ENCODE results near the gene IGF2.
"Not testable (repeated sequence)": the region's sequence is repeated elsewhere in the genome, so short reads cannot be mapped to it uniquely, and the experiment has no call there.

IGF2 gene

DNA sequence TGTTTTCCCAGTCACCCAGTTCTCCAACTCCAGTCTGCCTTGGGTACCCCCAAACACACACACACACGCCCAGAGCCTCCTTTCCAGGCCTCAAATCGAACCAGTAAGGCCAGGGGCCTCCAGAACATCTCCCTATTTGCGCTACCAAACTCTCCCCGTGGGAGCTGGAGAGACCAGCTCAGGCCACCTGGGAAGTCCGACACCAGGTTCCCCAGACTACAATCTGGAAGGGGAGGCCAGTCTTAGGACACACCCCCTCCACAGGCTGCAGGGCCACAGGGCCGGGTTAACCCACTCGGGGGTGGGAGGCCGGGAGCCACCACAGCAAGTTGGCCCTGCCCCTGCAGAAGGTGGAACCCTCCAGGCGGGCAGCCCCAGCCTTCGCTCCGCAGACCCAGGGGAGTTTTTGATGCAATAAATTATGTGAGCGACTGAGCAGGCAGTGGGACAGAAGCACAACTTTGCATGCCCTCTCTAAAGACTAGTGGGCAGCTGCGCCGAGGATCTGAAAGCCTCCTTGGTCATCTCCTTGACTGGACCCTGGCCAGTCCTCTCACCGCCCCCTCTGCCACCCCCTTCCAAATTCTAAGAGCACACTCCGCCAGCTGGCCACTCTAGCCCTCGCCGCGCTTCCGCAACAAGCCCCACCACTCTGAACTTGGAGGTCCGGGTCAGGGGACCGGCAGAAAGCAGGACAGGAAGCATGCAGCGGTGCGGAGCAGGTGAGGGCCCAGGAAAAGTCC, 2.8 kb downstream of the IGF2 start:
- DNase-seq, result no peak

DNA sequence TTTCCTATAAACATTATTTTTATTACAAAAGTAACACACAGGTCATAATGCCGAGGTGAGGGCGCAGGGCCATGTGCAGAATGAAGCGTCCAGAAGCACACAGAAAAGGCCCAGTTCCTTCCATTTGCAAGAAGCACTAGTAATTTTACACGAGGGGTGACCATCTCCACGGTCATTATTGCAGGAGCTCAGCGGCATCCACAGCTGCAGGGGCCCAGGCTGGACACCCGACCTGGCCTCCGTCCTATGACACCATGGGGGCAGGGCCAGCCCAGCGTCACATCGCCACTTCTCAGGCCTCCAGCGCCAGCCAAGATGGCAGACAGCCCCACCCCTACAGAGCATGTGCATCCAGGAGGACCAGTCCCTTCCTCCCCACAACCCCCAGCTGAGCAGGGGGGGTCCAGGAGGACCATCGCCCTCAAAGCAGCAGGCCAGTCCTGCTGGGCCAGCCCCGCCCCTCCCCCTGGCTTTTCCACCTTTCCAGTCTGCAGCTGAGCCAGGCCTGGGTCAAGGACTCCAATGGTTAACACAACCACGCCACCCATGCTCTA, 3.5 kb downstream of the IGF2 start:
- DNase-seq, result no peak

DNA sequence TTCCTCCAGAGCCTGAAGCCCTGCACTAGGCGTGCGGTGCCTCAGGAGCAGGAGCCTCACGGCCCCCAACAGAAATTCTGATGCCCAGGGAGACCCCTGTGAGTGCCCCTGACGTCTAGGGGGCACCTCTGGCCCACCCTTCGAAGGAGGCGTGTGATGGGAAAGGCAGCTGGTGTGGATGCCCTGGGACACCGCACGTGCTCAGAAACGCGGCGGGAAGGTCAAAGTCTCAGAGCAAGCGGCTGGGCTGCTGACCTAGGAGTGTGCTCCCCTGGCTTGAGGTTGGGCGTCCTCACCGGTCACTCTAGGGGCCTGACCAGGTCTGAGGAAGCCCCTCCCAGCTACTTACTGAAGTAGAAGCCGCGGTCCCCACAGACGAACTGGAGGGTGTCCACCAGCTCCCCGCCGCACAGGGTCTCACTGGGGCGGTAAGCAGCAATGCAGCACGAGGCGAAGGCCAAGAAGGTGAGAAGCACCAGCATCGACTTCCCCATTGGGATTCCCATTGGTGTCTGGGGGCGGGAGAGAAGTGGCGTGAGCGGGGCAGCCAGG, 4.1 kb downstream of the IGF2 start:
- no peak for DNase-seq

GRCh38 chr11:2134022-2135010, 4.9 kb downstream of the IGF2 start:
- no peak for DNase-seq

- no peak for DNase-seq
These were observed 5.8 kb downstream of the IGF2 start for GRCh38 chr11:2133241-2134021.

DNA sequence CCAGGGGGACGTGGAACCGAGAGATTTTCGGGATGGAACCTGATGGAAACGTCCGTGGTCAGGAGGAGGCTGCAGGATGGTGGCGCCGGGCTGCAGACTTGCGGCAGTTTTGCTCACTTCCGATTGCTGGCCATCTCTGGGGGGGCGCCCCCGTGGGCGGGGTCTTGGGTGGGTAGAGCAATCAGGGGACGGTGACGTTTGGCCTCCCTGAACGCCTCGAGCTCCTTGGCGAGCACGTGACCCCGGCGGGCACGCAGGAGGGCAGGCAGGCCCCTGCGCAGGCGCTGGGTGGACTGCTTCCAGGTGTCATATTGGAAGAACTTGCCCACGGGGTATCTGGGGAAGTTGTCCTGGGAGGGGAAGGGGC, 6.3 kb downstream of the IGF2 start:
- DNase-seq, result no peak

DNA sequence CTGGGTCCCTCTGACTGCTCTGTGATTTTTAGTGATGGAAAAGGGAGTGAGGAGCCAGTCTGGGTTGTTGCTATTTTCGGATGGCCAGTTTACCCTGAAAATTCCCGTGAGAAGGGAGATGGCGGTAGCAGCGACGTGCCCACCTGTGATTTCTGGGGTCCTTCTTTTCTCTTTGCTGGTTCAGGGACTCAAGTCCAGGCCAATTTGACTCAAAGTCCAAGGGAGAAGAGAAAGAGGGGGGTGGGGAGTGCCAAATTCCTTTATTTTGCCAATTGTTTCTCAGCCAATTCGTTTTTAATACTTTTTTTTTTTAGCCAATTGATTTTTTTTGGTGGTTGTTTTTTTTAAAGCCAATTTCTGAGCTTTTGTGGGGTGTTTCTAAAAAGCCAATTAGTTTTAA, 6.9 kb downstream of the IGF2 start:
- DNase-seq, result no peak

GRCh38 chr11:2131371-2132236, 7.6 kb downstream of the IGF2 start:
- no peak for DNase-seq

DNA sequence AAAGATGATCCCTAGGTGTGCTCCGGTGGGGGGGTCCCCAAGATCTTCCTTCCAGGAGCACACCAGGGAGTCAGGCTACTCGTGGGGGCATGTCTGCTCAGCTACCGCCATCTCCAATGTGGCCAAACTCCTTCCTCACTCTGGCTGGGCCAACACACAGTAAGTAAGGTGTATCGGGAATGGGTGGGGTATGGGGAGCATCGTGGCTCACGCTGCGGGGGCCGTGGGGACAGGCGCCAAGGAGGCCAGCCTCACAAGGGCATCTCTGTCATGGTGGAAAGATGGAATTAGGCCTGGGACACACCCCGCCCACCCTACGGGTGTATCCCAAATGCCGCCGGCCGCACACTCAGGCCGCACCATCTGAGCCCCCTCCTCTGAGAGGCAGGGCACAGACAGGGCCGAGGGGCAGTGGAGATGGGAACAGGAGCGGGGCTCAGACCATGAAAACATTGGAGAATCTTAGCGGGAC, 8.3 kb downstream of the IGF2 start:
- DNase-seq, result no peak

DNA sequence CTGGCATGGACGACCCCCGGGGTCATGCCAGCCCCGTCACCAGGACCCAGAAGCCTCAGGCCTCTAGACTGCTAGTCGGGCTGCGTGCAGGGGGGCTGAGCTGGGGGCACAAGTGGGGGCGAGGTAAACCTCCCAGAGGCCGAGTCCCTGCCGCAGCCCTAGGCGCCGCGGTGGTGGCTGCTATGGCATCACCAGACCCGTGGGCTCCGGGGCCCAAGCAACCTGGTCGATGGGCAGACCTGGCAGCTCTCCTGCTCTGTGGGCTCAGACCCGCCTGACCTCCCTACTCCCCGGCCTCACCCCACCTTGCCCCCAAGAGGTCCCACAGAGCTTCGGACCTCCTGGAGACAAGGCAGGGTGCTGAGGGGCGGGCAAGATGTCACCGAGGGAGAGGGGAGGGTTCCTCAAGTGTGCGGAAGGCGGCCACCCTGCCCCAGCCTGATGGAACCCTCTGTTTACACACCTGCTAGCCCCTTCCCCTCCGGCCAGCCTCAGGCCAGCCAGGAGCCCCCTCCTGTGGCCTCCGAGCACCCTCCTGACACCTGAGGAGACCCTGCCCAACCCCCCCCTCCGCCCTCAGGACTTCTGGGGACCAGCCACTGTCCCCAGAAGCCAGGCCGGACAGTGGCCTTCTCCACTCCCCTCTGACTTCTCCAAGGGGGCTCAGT, 9.4 kb downstream of the IGF2 start:
- DNase-seq, result no peak

DNA sequence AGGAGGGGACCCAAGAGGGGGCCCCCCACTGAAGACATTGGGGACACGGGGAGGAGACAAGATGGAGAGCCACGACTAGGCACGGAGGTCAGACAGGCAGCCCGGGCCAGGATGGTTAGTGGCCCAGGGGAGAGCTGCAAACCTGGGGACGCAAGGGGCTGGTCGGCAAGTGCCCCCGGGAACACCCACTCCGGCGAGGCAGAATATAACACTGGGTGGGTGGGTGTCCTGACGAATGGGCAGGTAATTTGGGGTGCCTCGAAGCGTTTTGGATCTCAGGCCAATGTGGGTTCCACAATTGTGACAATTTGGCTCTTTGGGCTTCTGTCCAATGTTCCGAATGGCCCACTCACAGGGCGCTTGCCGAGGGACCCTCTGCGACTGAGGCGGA, 9.9 kb downstream of the IGF2 start:
- DNase-seq, result no peak

GRCh38 chr11:2128511-2129307, 10.5 kb downstream of the IGF2 start:
- no peak for DNase-seq

- no peak for DNase-seq
These were observed 11.1 kb downstream of the IGF2 start for GRCh38 chr11:2128130-2128510.

- no peak for DNase-seq
These were observed 11.6 kb downstream of the IGF2 start for GRCh38 chr11:2127482-2128129.

DNA sequence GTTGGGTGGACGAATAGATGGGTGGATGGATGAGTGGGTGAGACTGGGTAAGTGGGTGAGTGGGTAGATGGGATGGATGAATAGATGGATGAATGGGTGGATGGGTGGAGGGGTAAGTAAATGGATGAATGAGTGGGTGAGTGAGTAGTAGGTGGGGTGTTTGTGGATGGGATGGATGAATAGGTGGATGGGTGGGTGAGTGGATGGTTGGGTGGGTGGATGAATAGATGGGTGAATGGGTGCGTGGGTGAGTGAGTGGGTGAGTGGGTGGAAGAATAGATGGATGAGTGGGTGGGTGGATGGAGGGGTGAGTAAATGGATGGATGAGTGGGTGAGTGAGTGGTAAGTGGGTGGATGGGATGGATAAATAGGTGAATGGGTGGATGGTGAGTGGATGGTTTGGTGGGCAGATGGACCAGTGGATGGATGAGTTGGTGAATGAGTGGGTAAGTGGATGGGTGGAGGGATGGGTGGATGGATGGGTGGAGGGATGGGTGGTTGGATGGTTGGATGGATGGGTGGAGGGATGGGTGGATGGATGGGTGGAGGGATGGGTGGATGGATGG, 12.6 kb downstream of the IGF2 start:
- no peak for DNase-seq

- DNase-seq, result not testable (repeated sequence)
These were observed 14.3 kb downstream of the IGF2 start for GRCh38 chr11:2124736-2125484.

DNA sequence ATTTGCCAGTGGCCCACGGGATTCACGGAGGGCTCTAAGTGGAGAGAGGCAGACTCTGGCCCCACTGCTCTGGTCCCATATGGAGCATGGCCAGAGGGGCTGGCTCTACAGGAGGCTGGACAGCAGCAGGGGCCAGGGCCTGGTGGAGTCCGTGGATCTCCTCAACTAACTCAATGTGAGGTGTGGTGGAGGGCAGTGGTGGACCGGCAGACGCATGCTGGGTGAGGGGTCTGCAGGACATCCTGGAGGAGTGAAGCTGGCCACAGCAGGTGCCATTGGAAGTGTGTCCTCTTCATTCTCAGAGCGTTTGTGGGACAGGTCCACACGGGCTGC, 15.6 kb downstream of the IGF2 start:
- DNase-seq, result no peak

DNA sequence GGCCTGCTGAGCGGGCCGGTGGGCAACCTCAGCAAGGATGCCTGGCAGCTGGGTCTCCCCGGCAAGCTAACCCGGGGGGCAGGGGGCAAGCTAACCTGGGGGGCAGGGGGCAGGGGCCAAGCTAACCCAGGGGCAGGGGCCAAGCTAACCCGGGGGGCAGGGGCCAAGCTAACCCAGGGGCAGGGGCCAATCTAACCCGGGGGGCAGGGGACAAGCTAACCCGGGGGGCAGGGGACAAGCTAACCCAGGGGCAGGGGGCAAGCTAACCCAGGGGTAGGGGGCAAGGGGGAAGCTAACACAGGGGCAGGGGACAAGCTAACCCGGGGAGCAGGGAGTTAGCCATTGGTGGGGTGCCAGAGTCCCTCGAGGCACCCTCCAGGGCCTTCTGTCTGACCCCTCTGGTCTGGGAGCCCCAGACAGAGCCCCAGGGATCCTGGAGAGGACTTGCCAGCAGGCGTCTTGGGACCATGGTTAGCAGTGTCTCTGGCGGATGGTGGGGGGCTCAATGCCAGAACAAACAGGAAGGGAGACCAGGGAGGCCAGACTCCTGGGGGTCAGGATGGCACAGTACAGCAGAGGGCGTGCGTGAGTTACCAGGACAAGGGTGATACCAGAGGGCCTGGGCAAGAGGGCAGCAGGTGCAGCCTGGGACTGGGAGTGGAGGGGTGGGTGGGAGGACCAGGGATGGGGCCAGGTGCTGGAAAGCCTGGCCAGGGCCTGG, 16.1 kb downstream of the IGF2 start:
- DNase-seq, result no peak
